Posterior vena cava (tissue), 2 donors: ENCODE measurements around the gene ALDH1A2. TPM values are rescaled to one million over a fixed set of nuclear protein-coding genes. Genes with fewer than 3 reads are reported as not detected.

ENCODE experiments used
- DNase-seq: peaks from one replicate; pipeline ENCODE4 v3.0.0-alpha.2; 2020; ENCODE audit warnings: low spot score
- intact Hi-C, 2 donors: fragments of 100-400 bp; cut with DNase I; formaldehyde crosslinking; loops; one replicate each; pipeline versions ENCODE4 v1.14.1 to v1.14.2; 2022 to 2023
- total RNA-seq, 2 donors: library from RNA; stranded (reverse); fragmentation: NEBNext Ultra II Directional; extraction: Animal tissue kit (Norgen Biotek cat#: 25700); gene quantifications; one replicate each; pipeline ENCODE4 v1.2.1, GENCODE V29; 2021
- donor health status: DM: yes; HTN: yes; CAD: no.
- donor health status: DM: yes; HTN: yes; CAD: no.

ALDH1A2 gene
- total RNA-seq, 2 donors from 2014 or later: 4.7 to 8.1 TPM

DNA sequence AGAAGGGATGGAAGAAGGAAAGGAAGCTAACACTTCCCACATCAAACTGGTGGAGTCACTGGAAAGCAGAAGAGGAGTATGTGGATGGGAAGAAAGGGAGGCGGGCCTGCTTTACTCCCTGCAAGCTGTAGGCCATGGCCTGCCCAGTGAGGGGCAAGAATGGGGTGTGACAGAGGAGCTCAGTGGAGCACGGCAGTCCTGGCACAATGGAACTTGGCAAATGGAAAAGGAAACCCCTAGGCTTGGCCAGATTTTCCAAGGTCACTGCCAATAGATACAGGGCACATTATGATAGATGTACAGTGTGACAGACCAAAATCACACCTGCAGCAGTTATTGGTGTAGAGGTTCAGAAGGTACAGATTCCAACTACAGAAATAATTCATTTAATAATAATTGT, 111.6 kb downstream of the ALDH1A2 start:
- intact Hi-C loops: no loop called here
- DNase-seq: no peak

DNA sequence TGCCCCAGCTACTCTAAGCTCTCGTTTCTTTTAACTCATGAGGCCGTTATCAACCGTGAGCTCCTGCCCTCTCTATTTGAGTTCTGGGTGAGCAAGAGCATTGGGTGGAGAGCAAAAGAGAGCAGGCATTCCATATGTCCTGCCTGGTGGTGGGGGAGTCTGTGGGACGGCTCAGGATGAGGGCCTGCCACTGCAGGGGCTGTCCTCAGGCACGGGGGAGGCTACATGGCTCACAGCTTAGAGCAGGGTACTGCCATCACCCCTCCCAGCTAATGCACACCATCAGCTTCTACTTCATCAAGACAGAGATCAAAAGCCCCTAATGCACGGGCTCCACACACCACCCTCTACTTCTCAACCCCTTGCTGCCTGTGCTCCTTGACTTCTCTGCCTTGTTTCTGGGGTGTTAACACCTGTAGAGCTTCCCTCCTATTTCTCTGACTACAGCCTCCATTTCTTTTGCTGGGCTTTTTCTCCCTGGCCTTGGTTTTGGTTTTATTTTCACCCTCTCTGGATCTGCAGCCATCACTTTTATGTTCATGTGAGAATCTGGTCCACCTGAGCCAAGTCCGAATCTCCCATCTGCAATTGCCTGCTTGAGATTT, 114.1 kb downstream of the ALDH1A2 start:
- no peak for DNase-seq
- intact Hi-C loops: no loop called here

DNA sequence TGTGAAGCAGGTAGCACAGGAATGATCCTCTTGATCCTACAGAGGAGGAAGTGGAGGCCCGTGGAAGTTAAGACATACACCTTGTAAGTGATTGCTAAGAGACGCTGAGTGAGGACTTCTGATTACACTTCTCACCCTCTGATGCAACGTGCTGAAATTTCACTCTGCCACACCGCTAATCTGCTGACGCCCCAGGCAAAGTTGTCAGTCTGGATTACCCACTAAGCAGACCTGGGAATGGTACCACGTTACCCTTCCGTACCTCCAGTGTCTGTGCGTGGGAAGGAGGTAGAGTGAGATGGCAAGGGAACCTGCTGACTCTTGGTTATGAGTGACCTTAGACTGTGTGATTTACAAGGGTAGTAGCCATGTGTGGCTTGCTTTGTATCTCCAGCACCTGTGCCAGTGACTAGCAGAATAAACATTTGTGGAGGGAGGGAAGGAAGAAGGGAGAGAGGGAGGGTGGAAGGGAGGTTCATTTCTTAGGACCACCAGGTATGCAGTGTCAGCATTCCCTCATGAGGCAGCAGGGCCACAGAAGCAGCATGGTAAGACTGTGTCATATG, 115.0 kb downstream of the ALDH1A2 start:
- DNase-seq: no peak
- intact Hi-C loops: no loop called here

DNA sequence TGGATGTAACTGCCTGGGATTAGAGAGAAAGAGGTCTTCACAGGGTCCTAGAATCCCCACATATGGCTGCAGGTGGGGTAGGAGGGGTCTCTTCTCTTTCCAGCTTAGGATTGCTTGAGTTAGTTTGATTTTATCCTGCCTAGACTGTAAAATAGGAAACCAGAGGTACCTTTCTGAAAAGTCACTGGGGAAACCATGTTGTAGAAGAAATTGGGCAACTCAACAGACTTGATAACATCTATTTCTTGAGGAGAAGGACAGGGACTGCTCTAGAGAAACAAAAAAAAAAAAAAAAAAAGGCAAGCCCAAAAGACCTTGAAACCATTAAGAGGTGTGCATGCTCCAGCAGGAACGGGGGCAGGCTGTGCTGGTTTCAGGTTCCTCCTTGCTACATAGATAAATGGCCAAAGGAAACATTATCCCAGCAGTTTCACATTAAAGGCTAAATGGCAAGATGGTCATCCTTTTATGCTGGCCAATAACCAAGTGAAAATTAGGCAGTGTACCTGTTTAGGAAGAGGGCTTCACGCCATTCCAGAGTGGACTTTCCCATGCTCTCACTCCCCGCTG, 116.1 kb downstream of the ALDH1A2 start:
- intact Hi-C loops: no loop called here
- no peak for DNase-seq

DNA sequence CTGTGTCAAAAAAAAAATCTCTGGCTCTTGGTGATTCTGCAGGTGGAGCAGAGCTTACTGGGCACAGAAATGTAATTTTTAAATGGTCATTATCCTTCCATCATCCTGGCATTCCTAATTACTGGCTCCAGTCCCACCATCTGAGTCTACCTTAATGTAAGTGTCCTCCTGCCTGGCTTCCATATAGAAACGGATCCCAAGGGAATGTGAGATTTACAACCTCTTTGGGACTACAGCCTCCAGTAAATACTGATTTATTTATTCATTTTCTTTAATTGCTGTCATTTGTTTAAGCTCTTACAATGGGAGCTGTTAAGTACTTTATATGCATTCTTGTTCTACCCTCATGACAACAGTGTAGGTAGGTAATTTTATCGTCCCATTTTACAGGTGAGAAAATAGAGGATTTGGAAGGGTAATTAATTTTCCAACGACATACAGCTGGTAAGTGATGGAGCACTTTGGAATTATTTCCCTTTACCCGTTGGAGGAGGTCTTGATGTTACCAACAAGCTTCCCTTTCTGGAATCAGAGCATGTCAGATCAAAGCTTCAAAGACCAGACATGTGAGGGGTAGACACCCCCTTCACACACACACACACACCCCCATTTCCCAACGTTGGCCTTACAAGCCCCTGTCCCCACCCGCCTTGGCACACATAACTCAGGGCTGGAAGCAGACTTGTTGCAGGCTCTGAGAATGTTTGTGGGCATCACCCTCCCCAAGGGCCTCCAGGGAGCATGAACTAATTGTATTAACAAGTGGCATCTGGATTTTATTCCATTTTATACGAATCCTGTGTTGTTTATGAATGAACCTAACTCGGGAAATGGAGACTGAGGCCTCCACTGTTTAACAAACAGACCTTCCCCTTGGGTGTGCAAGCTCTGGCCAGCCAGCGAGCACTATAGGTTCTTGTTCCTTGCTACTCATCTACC, 116.9 kb downstream of the ALDH1A2 start:
- no peak for DNase-seq
- intact Hi-C loops: no loop called here

DNA sequence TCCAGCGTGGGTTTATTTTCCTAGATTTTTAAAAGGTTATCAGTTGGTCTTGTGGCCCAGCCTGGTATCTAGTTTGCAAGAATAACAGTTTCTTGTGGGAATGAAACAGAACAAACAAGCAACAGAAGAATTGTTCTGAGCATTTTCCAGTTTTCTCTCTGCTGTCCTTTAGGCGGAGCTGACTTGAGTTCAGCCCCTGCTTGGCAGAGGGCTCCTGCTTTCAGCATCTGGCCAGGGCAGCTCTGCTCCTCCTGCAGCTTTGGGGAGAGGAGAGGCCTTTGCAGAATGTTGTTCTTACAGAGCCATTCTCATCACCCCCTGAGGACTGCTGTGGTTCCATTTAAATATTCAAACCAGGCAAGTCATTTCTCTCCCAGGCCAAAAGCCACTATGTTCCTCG, 117.7 kb downstream of the ALDH1A2 start:
- intact Hi-C loops: no loop called here
- DNase-seq: no peak

DNA sequence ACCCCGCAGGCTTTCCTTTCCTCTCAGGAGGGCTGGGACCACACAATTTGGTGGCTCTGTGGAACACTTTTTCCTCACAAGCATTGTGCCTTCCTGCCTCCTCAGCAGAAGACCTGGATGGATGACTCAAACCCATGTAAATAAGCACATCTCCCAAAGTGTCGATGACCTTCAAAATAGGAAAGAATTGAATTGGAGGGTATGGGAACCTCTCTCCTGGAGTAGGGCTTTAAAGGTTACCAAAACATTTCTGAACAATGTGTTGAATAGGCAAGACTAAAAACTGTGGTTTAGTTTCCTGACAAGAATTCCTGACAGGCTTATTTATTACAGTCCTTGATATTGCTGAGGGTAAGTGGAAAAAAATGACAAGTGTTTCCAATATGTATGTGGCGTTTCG, 118.2 kb downstream of the ALDH1A2 start:
- intact Hi-C loops: no loop called here
- no peak for DNase-seq

DNA sequence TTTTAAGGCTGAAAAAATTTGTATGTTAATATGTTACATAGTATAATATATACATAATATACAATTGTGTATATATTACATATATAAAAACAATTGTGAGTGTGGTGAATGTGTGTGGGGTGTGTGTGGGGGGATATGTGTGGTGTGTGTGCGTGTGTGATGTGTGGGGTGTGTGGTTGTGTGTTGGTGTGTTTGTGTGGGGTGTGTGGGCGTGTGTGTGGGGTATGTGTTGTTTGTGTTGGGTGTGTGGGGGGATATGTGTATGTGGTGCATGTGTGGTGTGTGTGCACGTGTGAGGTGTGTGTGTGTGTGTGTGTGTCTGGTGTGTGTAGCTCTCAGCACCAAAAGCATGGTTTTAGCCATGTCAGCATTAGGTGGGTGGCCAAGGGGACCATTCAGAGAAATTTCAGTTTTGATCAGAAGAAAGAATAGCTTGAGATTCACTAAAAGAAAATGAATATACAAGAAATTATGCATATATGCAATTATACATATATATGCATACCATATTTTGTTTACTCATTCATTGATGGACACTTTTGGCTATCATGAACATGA, 118.9 kb downstream of the ALDH1A2 start:
- no peak for DNase-seq
- intact Hi-C loops: no loop called here

DNA sequence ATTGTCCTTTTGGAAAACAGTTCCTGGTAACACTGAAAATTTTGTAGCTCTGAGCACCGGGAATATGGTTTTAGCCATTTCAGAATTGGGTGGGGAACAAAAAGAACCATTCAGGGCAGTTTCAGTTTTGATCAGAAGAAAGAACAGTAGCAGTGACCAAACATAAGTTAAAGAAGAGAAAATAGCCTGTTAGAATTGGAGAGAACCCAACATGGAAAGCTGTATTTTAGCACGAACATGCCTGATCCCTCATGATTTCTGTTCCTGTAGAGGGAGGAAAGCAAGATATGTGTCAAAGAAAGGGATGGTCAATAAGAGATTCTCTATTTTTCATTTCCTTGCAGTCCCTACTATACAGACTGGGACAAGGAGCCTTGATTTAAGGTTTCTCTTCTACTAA, 119.9 kb downstream of the ALDH1A2 start:
- intact Hi-C loops: no loop called here
- DNase-seq: no peak

DNA sequence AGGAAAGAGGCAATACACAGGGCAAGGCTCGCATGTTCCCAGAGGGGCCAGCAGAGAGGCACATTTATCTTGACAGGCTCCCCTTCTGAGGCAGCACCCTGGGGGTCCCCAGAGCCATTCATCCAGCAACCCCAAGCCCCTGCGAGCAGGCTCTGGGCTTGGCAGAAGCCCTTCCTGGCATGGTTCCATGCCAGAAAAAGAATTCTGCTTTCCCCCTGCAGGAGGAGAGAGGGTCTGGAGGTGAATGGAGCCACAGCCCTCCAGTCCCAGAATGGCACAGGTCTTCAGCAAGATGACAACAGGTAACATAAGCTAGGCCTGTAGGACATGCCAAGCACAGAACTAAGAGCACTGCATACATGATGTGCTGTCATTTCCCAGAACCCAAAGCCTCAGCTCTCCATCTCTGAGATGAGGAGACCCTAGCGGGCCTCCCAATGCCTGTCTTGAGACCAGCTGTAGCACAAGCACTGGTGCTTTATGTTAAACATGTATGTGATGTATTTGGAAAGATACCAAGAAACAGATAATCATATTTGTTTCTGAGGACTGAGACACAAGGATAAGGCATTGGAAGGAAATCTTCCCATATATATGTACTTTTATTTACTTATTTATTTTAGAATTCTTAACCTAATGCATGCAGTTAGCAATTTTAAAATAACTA, 121.6 kb downstream of the ALDH1A2 start:
- no peak for DNase-seq
- intact Hi-C loops: no loop called here

DNA sequence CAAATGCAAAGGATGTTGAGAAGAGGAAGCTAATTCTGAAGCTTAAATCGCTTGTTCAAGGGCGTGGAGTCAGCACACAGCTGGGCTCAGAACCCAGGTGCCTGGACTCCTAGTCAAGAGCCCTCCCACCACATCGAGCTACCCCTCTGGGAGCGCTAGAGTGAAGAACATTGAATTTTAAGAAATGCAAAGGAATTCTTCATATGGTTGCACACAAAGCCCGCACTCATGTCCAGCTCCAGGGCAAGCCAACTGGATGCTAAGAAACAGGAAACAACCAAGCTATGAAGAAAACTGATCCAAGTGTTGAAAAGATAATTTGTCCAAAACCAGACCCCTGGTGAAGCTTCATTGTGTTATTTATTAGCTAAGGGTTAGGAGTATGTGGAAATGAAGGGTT, 122.3 kb downstream of the ALDH1A2 start:
- no peak for DNase-seq
- intact Hi-C loops: no loop called here

DNA sequence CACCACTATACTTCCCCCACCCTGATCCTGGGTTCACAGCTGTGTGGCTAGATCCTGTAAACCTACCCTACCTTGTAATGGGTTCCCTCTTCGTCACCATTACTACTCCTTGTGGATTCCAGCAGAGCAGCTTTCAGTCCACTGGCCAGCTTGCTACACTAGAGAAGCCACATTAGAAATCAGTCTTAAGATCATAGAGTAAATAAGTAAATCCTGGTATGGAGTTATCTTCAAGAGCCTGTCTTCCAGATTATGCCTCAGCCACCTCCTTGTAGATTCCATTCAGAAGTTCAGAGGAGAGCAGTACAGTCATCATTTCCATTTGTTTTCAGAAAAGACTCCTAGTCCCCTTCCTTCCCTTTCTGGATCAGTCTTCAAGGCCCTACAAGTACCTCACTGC, 123.7 kb downstream of the ALDH1A2 start:
- intact Hi-C loops: no loop called here
- DNase-seq: no peak

DNA sequence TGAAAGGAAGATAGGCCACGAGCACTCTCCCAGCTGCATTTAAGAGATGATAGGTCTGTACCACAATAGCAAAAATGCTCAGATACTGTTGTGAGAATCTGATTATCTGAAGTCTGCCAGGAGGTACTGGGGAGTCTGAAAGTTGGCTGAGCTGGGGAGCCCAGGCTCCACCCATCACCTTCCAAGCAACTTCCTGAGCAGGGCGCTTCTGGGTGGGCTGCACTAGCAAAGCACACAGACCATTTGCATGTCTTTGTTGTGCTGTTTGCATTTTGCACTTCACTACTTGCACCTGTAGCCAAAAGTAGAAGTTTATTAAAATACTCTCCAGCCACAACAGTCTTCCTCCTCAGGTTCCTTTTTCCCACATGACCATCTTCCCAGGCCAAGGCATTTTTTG, 133.2 kb downstream of the ALDH1A2 start:
- intact Hi-C loops: no loop called here
- no peak for DNase-seq

DNA sequence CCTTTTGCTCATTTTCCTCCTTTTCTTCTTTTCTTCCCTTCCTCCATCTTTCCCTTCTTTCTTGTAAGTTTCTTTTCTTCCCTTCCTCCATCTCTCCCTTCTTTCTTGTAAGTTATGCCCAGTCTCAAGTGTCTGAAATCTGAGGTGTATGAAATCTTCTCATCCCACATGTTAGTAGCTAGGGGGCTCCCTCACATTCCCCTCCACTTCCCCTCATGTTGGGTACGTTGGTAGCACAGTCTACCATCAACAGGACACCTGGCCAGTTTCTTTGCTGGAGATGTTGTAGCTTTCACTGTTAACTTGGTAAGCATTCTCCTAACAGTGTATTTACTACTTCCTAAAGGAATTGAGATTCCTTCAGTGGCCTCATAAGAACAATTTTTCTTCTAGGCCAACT, 133.9 kb downstream of the ALDH1A2 start:
- intact Hi-C loops: no loop called here
- DNase-seq: no peak

DNA sequence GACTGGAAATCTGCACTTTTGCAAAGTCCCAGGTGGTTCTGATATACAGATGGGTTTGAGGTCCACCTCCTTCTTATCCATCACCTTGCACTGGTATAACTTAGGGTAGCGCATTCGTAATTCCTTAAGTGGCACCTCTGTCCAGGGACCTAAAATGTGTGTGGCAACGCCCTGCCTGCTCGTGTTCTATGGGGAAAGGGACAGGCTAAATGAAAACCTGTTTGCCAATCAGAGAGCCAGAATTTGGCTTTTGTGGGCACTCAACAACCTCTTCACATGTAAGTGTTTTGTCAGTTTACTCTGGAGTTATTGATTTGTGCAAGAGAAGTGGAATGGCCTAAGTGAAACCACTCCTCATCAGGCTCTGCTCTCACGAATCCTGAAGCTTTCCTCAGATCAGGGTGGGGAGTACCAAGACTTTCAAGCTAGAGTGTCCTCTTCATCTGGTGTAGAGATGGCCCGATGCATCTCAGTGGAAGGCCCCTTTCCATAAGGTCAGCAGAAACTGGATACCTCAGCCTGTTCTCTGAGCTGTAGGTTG, 138.3 kb downstream of the ALDH1A2 start:
- intact Hi-C loops: no loop called here
- DNase-seq: no peak

DNA sequence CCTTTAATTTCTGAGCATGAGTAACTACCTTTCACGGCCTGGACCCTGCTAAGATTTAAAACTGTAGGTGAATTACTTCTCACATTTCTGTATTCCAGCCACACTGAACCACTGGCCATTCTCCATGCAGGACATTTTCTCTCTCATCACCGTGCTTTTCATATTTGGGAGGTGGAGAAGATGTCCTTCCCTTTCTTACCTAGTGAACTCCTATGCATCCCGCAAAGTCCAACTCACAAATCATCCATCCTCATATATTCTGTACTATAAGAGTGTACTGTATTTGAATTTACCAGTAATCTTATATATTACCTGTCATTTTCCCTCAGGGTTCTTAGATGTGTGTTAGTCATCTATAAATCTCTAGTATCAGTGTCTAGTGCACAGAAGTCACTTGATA, 139.9 kb downstream of the ALDH1A2 start:
- intact Hi-C loops: no loop called here

DNA sequence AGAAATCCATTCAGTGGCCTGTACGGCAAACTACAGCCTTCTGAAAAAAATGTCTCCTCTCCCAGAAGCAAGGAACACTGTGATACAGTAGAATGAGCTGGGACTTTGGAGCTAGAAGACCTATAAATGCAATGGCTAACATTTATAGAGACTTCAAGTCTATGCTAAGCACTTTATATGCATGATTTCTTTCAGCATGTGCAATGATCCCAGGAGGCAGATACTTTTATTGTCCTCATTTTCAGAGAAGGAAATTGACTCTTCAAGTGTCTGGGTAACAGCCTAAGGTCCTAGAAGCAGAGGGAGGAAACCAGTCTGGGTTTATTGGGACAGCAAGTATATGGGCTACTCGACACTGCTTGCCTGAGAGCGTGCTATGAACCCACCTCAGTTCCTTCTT, 140.9 kb downstream of the ALDH1A2 start:
- DNase-seq: no peak
- intact Hi-C loops: no loop called here

More for the DNA sequence above, 139.9 kb downstream of the ALDH1A2 start:
- DNase-seq: no peak

DNA sequence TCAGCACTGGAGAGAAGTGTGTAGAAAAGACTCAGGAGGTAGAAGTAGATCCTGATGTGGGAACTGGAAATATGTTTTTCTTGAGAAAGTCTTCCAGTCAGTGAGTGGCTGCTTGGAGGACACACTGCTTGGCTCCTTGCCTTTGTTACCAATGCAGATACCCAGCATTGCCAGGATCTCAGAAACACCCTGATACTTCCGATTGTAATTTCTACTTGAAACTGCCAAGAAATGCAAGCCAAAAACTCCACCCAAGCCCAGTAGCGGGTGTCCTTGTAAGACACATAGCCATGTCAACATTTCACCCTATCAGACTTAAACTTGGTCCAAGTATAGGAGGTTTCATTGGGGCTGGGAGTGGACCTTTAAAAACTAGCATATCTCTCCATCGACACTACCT, 141.8 kb downstream of the ALDH1A2 start:
- intact Hi-C loops: no loop called here
- DNase-seq: no peak

DNA sequence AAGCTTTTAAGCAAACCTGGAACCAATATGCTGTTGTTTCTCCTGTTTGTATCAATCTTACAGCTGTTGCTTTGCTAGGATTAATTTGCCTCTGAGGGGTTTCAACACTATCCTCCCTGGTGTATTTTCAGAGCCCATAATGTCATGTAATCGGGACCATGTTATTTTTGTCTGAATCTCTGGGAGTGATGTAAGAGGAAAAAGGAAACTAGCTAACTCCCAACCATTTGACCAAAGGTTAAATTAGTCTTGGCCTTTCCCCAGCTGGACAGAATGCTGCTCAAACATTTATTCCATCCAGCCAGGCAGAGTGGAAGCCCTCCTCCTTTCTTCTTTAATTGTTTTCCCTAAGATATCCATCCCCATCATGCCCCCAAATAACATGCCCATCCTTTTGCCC, 142.2 kb downstream of the ALDH1A2 start:
- DNase-seq: no peak
- intact Hi-C loops: no loop called here
